IMR-90 (cell line): ENCODE measurements around the gene WBP2.

Source experiments
- BHLHE40 ChIP-seq: fragments of 150-350 bp; IDR thresholded peaks from 2 replicates; pipeline ENCODE4 v1.6.1; 2016; ENCODE audit warnings: mild to moderate bottlenecking, low read depth, low read length
- CEBPB ChIP-seq: IDR thresholded peaks from 2 replicates; pipeline ENCODE4 v1.6.1; 2012; ENCODE audit warnings: low read depth, low read length, improper control_type of control experiment
- CHD1 ChIP-seq: IDR thresholded peaks from 2 replicates; pipeline ENCODE4 v1.6.1; 2012; ENCODE audit warnings: low read depth, low read length, improper control_type of control experiment
- CTCF ChIP-seq: conservative IDR thresholded peaks from 2 replicates; pipeline ENCODE4 v1.5.1; 2012; ENCODE audit warnings: mild to moderate bottlenecking, low read depth, low read length, improper control_type of control experiment
- FOS ChIP-seq: fragments of 150-350 bp; IDR thresholded peaks from 2 replicates; pipeline ENCODE4 v1.6.1; 2016; ENCODE audit warnings: low read depth, low read length
- MAZ ChIP-seq: IDR thresholded peaks from 2 replicates; pipeline ENCODE4 v1.6.1; 2012; ENCODE audit warnings: low read depth, mild to moderate bottlenecking, low read length, improper control_type of control experiment, moderate library complexity, borderline replicate concordance
- MXI1 ChIP-seq: IDR thresholded peaks from 2 replicates; pipeline ENCODE4 v1.6.1; 2012; ENCODE audit warnings: low read depth, mild to moderate bottlenecking, low read length, moderate library complexity, borderline replicate concordance
- NFE2L2 ChIP-seq: fragments of 150-350 bp; IDR thresholded peaks from 2 replicates; pipeline ENCODE4 v1.6.1; 2016; ENCODE audit warnings: low read depth, mild to moderate bottlenecking, low read length
- POLR2A ChIP-seq: IDR thresholded peaks from 2 replicates; pipeline ENCODE4 v1.6.1; 2012; ENCODE audit warnings: mild to moderate bottlenecking, low read depth, low read length
- RAD21 ChIP-seq: IDR thresholded peaks from 2 replicates; pipeline ENCODE4 v1.6.1; 2012; ENCODE audit warnings: low read length, improper control_type of control experiment
- RFX5 ChIP-seq: IDR thresholded peaks from 2 replicates; pipeline ENCODE4 v1.8.0; 2012; ENCODE audit warnings: low read depth, mild to moderate bottlenecking, low read length, moderate library complexity
- SMC3 ChIP-seq: fragments of 150-350 bp; IDR thresholded peaks from 2 replicates; pipeline ENCODE4 v1.6.1; 2016; ENCODE audit warnings: low read depth, mild to moderate bottlenecking, antibody characterized with exemption, low read length, moderate library complexity
- USF2 ChIP-seq: fragments of 150-350 bp; IDR thresholded peaks from 2 replicates; pipeline ENCODE4 v1.6.1; 2017; ENCODE audit warnings: mild to moderate bottlenecking, antibody characterized with exemption, low read length, low read depth

DNA sequence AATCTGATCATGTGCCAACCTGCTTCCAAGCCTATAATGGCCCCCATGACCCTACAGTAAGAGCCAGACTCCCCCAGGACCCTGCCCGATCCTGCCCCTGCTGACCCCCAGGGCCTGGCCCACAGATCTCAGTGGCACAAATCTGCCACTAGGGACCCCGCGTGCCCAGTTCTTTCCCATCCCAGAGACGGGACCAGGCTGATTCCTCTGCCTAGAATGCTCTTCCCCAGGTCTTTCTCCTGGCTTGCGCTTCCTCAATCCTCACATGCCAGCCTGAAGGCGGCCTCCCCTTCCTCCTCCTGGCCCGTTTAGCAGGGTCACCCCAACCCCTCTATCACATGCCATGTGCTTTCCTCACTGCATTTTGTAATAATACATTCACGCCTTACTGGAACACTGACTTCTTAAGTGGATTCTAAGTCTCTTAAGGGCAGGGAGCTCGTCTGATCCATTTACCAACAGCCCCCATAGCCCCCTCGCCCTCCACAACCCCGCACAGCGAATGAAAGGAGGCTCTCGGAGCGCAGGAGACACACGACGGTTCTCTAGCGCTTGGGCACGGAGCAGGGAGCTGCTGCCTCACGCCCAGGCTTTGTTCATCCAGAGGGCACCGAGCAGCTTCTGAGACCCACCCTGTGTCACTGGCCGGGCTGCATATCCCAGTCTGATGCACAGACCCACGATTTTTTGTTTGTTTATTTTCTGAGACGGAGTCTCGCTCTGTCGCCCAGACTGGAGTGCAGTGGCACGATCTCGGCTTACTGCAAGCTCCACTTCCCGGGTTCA is 40.4 kb upstream of the WBP2 start:
- no peak for TF ChIP-seq RAD21
- peak; percentile 39 for TF ChIP-seq CTCF
- no peak for TF ChIP-seq NFE2L2
- no peak for TF ChIP-seq BHLHE40
- no peak for TF ChIP-seq SMC3
- no peak for TF ChIP-seq POLR2A
- no peak for TF ChIP-seq USF2
- no peak for TF ChIP-seq MXI1
- no peak for TF ChIP-seq MAZ
- TF ChIP-seq CEBPB, result no peak
- TF ChIP-seq RFX5, result no peak
- no peak for TF ChIP-seq FOS
- TF ChIP-seq CHD1, result no peak
